Measurements from ENCODE around the gene DACH2.
"Not testable (repeated sequence)": the region's sequence is repeated elsewhere in the genome, so short reads cannot be mapped to it uniquely, and the experiment has no call there.

Gene DACH2

DNA sequence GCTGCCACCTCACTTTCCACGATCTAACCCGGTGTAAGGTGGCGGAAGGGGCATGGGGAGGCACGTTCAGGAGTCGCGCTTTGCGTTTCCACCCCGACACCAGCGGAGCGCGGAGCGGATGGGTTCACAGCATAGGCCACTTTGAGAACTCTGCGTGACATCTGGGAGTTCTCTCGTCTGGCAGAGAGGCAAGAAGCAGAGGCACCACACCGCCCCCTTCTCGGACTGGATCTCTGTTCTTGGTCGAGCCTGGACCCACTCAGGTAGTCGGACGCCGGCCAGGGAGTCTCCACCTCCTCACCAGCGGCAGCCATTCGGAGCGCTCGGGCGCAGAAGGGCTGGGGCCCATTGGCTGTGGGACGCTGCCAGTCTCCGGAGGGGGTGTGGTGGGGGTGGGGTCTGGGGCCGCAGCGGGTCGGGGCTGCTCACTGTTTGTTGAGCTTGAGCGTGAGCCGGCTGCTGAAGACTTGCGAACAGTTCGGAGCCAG lies at the start of gene DACH2:
TSS of gene DACH2 (plus strand) at position 428 of the 488 bp plus-strand sequence.
- no peak for DNase-seq (ENCODE audit: low spot score)

DNA sequence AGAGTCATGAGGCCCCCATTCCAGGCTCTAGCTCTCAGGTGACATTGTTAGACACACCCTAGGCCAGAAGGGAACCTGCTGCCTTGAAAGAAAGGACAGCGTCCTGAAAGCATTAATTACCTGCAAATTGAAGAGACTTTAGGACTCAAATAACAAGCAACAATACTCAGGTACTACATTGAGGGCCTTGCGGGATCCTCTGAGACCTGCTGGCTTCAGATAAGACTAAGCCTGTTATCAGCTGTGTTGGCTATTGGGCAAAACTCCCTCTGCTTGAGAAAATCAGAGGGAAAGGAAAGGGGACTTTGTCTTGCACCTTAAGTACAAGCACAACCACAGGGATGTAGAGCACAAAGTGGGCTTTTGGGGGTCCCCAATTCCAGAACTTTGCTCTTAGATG lies 45.9 kb upstream of the DACH2 start:
- no peak for DNase-seq (ENCODE audit: low spot score)

DNA sequence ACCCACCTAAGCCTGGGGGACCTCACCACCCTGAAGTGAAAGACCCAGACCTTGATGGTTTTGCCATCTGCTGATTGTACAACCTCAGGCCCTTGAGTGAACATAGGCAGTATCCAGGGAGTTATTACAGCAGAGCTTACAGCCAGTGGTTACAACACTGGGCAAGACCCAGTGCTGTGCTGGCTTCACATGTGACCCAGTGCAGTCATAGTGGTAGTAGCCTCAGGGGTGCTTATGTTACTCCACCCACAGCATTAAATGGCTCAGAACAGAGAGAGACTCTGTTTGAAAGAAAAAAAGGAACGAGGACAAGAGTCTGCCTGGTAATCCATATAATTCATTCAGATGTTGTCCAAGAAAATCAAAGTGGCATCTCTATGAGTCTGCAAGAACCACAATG lies 45.2 kb upstream of the DACH2 start:
- no peak for DNase-seq (ENCODE audit: low spot score)

DNA sequence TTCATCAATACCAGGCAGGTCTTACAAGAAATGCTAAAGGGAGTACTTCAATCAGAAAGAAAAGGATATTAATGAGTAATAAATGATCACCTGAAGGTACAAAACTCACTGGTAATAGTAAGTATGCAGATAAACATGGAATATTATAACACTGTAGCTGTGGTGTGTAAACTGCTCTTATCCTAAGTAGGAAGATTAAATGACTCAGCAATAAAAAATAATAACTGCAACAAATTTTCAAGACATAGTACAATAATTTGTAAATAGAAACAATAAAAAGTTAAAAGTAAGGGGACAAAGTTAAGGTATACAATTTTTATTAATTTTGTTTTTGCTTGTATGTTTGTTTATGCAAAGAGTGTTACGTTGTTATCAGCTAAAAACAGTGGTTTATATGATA lies 43.7 kb upstream of the DACH2 start:
- no peak for DNase-seq (ENCODE audit: low spot score)

DNA sequence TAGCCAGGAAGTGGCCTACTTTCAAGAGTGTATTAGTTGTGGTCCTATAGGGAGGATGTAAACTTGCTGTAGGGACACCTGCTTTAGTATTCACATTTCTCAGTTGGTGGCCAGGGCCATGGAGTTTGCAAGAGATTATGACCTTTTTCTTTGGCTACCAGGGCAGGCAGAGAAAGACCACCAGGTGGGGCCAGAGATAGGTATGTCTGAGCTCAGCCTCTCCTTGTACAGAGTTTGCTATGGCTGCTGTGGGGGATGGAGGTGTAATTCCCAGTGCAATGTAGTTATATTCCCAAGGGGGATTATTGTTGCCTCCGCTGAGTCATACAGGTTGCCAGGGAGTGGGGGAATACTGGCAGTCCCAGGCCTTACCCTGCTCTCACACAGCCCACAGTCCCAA lies 26.3 kb upstream of the DACH2 start:
- no peak for DNase-seq (ENCODE audit: low spot score)

DNA sequence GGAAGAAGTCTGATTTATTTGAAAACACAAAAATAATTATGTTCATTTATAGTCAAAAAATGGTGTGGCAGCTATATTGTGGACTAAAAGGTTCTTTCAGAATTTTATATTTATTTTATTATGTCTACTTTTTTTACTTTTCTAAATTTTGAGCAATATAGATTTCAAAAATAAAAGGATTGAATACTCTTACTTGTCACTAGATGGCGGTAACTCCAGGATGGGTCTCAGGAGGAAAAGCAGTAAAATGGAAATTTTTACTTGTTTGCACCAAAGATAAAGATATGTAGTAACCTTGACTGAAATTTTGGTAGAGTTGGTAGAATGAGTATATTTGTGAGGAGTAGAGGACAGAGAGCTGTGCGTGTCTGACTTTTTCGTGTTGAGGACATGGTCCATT lies 14.5 kb upstream of the DACH2 start:
- DNase-seq (ENCODE audit: low spot score) = peak; percentile 62

DNA sequence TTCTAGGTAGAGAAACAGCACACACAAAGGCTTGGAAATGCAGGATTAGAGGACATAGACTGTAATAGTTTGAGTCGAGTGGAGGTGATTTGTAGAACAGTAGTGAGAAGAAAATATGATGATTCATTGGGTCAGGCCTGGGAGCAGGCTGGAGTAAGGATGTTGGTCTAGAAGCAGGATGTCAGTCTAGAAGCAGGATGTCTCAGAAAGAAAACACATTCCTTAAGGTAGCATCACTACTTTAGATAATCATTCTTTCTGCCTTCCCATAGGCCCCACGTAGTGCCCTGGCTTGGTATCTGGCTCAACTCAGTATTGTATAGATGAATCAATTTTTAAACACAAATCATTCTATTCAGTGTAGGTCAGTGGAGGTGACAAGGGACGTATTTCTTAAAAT lies 11.2 kb upstream of the DACH2 start:
- peak; percentile 22 for DNase-seq (ENCODE audit: low spot score)

DNA sequence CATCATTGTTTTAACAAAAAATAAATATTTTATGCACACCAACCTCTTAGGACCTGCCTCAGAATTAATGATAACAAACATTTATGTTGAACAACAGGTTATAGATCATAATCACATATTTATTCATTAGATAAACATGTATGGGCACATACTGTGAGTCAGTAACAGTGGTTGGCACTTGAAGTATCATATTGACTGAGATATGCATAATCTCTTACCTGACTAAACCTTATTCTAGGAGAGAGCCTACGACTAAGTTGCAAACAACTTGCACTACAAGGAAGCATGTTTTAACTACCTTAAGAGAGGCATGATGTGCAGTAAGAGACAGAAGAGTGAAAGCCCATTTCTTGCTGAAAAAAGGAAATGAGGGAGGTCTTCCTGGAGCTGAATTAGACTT lies 6.5 kb upstream of the DACH2 start:
- DNase-seq (ENCODE audit: low spot score) = no peak

DNA sequence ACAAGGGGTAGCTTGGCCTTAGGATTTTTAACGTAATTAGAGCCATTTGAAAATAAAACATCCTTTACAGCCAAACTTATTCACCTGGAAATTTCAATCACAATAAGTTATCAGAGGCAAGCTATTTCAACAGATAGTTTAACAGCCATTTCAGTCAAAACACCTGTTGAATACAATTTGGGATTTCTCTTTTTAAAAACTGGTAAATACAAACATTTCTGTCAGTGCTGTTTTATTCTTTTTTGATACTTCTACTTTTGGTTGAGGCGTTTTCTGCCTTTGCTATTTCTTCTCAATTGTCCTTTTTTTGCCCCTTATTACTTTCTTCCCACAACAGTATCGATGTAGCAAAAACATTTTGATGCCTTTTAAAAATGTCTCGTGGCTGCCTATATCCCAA lies 2.1 kb upstream of the DACH2 start:
- no peak for DNase-seq (ENCODE audit: low spot score)

DNA sequence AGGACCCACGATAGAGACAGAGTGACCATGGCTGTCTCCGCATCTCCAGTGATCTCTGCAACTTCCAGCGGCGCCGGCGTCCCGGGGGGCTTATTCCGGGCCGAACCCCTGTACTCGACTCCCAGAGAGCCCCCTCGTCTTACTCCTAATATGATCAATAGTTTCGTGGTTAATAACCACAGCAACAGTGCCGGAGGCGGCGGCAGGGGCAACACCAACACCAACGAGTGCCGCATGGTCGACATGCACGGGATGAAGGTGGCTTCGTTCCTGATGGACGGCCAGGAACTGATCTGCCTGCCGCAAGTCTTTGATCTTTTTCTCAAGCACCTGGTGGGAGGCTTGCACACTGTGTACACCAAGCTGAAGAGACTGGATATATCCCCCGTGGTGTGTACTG lies 343 bp downstream of the DACH2 start:
- DNase-seq (ENCODE audit: low spot score) = no peak

DNA sequence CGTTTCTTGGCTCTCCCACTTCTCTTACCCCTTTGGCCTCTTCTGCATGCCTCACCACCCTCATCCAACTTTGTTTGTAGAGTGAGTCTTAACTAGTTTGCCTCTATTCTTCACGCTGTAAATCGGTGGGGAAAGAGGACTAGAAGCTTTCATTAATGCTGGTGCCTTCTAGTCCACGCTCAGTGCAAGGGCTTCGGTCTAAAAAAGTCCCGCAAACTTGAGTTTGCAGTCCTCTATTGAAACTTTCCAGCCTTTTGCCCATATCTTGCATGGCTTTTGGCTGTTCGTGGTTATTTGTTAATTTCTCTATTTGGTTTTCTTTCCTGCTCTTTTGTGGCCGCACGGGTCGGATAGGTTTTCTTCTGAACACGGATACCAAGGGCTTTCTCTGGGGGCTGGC lies 868 bp downstream of the DACH2 start:
- DNase-seq (ENCODE audit: low spot score) = no peak

DNA sequence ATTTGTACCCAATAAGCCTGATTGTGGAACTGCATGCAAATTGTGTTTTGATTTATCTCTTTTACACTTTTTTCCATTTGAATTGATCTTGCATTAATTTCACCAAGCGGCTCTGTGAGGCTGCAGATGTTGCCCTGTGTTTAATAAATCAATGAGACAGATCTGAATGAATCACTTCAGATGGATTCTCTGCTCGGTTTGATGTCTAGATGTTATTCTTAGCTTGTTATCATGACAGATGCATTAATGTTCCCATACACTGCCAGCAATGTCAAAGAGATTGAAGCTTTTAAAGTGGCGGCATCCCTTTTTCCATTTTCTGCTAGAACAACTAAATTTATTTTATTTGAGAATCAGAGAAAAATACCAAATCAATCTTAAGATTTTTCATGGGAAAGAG lies 6.3 kb downstream of the DACH2 start:
- DNase-seq (ENCODE audit: low spot score) = no peak

DNA sequence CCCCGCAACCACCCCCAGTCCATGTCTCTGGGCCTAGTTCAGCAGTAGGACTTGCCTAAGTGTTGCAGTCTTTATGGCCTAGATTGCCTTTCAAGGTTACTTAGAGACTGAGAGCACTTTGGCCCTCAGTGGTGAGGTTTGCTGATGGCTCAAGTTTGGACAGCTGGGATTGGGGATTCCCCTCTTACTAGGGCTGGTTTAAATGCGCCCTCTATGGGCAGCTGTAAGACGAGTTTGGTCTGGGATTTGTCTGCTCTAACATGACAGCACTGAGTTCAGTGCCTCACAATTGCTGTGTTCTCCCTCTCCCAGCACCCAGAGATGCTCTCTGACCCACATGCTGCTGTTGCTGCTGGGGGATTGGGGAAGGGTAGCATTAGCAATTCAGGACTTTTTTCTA lies 23.1 kb downstream of the DACH2 start:
- peak; percentile 34 for DNase-seq (ENCODE audit: low spot score)

DNA sequence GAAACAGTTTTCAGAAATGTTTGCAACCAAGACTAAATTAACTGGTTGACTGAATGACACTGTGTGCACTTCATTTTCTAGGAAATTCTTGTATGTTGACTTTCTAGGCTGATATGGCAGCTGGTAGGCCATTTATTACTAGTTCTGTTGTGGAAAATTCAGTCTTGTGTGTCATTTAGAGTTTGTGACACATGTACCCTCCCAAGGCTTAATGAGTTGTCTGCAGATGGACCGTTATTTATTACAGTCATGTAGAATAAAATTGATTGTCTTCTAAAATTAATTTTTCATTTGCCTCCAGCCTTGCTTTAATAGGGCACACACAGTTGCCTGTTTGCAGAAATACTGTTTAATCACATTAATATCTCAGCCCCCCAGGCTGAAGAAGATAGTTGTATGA lies 30.7 kb downstream of the DACH2 start:
- DNase-seq (ENCODE audit: low spot score) = no peak

DNA sequence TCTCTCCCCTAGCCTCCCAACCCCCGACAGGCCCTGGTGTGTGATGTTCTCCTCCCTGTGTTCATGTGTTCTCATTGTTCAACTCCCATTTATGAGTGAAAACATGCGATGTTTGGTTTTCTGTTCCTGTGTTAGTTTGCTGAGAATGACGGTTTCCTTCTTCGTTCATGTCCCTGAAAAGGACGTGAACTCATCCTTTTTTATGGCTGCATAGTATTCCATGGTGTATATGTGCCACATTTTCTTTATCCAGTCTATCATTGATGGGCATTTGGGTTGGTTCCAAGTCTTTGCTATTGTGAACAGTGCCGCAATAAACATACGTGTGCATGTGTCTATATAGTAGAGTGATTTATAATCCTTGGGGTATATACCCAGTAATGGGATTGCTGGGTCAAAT lies 33.1 kb downstream of the DACH2 start:
- not testable (repeated sequence) for DNase-seq (ENCODE audit: low spot score)

DNA sequence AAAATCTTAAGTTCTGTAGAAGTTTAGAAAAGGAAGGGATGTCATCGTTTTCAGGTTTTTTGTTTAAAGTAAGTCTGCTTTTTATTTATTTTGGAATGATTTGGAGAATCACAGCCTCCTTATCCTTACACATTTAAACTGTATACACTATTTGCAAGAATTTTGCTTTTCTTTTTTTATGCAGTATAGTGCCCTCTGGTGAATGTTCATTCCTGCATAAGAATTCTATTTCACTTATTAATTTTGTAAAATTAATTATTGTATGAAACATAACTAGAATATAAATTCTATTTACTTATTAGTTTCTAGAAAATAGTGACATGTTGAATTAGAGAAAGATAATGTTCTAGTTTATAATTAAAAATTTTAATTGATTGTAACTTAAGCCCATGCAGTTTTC lies 44.6 kb downstream of the DACH2 start:
- peak; percentile 0 for DNase-seq (ENCODE audit: low spot score)

DNA sequence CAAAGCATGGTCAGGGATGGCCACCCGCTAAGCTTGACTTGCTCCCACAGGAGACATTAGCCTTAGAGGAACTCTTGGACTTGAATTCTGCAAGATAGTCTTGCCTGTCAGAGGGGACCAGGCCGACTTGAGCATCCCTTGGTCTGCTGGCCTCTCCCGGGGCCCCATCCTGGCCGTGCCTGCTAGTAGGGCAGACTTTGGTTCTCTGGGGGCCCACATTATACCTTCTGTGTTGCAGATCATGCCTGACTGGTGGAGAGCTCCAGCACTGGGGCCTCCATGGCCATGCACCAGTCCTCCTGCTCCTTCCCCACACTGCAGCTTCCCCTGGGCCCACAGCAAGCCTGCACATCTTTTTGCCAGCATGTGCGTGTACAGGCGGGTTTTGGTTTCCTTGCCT lies 46.5 kb downstream of the DACH2 start:
- DNase-seq (ENCODE audit: low spot score) = no peak

DNA sequence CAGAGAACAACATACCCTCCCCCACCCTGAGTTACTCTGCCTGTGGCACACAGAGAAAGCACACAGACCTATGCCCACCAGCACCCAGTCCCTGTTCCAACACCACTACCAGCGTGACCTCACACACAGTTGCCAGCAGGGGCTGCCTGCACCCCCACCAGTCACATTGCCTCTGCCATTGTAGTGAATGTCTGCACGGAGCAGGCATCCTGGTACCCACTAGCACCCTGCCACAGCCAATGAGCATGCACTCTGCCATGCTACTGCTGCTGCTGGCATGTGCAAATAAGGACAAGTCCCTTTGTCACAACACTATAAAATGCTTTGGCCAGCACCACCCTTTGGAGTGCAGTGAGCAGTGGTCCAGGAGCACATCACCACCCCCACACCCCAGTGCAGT lies 47.1 kb downstream of the DACH2 start:
- DNase-seq (ENCODE audit: low spot score) = no peak

DNA sequence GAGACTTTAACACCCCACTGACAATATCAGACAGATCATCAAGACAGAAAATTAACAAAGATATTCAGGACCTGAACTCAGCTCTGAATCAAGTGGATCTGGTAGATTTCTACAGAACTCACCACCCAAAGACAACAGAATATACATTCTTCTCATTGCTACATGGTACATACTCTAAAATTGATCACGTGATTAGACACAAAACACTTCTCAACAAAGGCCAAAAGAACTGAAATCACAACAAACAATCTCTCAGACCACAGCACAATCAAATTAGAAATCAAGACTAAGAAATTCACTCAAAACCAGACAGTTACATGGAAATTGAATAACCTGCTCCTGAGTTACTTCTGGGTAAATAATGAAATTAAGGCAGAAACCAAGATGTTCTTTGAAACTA lies 49.6 kb downstream of the DACH2 start:
- DNase-seq (ENCODE audit: low spot score) = no peak

DNA sequence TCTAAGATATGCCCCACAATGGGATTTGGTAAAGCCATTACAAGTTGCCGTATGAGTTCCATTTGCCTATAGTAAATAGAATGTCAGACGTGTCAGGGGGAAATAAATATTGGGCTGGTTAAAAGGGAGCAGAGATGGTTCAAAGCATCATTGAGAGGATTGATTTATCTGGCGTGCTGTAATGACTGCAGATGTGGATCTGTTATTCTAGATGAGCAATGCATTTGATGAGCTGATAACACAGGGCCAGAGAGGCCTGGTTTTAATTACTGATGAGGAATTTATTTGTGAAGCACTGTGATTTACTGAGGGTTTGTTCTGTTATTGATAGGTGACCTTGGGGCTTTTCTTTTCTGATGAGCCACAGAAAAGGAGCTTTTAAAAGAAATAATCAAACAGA lies 62.5 kb downstream of the DACH2 start:
- DNase-seq (ENCODE audit: low spot score) = no peak

DNA sequence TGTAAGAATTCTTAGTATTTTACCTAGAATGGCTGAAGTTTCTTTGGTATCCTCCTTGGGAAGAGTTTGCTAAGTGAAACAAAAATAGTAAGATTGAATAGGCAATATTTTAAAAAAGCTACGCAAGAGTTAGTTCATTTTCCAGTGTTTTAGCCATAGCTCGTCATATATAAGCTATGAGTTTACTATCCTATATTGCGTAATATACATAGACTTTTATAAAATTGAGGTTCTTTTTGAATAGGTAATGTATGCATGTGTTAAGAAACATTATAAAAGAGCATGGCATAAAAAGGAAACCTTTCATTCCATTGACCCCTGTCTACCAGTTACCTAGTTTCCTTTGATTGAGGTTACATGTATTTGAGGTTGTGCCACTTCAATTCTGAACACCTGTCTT lies 67.0 kb downstream of the DACH2 start:
- DNase-seq (ENCODE audit: low spot score) = no peak

DNA sequence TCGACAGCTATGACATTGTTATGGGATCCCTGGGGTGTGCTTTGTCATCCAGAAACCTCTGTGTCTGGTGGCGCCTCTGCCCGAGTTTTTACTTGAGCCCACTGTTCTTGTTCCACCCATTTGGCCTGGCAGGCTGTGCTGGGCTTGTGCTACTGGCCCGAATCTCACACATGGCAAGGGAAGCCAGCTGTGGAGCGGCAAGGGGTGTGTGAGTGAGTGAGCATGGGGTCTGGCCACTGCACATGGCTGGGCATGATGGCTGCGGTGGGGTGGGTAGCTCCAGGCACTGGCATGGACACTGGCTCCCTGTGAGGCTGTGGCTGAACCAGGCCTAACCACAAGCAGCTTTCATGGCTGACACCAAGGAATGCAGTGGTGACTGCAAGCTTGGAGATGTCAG lies 89.2 kb downstream of the DACH2 start:
- DNase-seq (ENCODE audit: low spot score) = peak; percentile 32

DNA sequence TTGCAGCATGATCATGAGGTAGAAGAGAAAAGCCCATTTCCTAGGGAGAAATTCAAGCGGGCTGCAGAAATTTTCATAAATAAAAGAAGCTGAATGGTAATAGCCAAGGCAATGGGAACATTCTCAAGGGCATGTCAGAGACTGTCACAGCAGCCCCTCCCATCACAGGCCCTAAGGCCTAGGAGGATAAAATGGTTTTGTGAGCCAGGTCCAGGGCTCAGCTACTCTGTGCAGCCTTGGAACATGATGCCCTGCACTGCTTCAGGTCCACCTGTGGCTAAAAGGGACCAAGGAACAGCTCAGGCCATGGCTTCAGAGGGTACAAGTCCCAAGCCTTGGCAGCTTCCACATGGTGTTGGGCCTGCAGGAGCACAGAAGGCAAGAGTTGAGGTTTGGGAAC lies 93.3 kb downstream of the DACH2 start:
- no peak for DNase-seq (ENCODE audit: low spot score)

DNA sequence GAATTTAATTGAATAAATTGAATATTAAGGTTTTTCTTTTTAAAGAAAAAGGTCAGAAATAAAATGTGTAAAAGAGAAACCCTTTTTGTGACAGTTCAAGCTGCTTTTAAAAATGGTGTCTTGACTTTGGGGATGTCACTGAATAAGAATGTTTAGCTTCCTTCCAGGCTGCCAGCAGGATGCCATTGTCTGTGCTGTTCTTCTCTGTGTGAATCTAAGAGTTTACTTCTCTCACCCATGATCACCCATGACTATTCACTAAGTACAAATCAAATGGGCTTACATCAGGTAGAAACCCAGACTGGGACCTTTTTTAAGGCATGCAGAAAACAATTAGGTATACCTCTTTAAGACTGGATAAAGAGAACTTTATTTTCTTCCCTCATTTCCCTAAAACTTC lies 115.3 kb downstream of the DACH2 start:
- DNase-seq (ENCODE audit: low spot score) = no peak

DNA sequence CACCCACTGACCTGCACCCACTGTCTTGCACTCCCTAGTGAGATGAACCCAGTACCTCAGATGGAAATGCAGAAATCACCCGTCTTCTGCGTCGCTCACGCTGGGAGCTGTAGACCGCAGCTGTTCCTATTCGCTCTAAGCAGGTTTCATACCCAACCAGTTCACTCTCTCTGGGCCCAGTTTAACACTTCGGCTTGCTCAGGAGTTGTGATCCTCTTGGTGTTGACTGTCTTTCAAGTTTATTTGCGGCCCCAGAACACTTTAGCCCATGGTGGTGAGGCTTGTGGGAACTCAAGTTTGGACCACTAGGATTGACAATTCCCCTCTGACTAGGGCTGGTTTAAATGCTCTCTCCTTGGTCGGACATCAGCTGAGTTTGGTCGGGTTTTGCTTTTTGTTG lies 147.0 kb downstream of the DACH2 start:
- no peak for DNase-seq (ENCODE audit: low spot score)

Measured in RKO (cell line).